Islet precursor cell (in vitro differentiated cells): ENCODE data around the gene DPF3.

Experiments
- DNase-seq: peaks from one replicate; pipeline ENCODE4 v3.0.0-alpha.2; 2018

The DPF3 gene

DNA sequence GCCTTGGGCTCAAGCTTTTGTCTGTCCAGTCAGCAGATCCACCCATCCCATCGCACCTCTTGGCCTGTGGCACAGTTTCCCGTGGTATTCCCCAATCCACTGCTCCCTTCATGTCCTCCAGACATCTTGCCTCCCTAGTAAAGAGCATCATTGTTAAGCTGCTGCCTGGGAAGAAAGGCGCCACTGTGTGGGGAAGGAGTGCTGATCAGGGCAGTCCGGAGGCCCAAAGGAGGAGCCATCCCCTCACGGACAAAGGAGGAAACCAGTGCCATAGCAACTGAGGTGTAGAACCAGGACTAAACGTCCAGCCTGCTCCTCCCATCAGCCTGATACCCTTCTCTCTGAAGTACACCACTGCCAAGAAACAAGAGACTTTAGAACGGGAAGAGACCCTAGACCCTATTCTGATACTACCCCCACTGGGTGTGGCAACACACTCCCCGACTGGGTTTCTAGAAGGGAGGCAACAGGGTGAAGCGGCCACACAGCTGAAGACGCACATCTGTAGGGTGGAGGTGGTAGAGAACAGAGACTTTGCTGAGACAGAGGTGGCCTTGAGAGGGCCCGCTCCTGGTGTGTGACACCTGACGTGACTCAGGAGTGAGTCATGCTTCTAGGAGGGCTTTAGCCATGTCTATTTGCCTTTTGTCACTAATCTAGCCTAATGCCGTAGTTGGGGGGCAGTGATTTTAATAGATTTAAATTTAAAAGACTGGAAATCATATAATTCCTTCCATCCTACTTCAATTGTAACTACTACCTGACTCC is 185.0 kb downstream of the DPF3 start:
- peak; percentile 81 for DNase-seq

DNA sequence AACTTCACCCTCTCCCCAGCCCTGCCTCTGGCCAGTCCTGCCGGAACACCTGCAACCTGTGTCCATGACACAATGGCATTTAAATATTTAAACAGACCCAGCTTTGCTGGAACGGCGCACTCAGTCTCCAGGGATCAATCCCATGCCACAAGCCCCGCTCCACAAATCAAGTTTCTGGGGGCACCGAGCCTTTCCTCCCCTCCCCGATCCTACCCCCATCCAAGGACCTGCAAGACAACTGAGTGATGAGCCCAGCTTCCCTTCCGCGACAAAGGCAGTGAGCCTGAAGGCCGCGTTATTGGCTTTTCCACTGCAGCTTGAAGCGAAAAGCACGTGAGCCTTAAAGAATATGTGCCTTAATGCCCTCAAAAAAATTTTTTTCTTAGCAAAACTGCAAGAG is 185.7 kb downstream of the DPF3 start:
- DNase-seq: no peak

DNA sequence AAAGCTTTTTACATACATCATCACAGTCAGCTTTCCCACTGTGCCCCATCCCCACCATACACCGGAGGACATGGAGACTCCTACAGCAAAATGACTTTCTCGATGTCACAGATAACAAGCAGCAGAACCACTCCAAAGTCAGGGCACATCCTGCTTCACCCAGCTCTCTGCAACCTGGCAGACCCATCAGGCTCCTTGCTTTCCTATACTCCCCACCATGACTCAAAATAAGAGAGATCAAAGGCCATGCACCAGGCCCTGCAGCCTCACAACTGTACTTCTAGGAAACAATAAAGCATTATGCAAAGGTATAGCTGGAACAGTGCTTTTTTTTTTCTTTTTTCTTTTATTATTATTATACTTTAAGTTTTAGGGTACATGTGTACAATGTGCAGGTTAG is 187.4 kb downstream of the DPF3 start:
- DNase-seq: no peak

DNA sequence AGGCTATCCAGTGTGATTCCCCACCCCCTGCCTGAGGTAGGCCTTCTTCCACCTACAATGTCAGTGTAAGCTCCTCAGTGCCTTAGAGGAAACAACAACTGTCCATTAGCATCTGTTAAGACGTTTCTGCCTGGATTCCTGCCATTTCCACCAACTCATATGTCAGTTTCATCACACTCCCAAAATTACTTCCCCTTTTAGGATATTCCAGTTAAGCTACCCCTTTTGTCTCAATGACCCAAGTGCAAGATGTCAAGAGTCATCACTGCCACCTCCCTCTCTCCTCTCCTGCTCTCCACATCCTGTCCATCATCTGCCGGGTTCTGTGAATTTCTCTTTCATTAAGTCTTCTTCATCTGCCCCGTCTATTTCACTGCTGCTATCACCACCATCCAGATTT is 189.4 kb downstream of the DPF3 start:
- no peak for DNase-seq

DNA sequence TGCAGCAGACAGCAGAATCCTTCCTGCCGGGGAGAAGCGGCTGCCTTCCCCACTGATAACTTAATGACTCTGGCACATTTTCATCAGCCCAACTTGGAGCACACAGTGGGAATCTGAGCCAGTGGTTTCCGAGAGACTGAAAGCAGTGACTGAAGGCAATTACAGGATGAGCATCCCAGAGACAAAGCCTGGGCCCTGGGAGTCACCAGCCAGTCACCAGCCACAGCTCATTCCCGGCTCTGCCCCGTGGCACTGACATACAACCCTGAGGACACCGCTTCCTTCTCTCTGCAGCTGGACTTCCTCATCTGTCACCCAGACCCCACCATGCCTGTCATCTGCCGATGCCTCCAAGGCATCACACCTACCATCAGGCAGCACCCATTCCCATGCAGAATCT is 192.3 kb downstream of the DPF3 start:
- no peak for DNase-seq

DNA sequence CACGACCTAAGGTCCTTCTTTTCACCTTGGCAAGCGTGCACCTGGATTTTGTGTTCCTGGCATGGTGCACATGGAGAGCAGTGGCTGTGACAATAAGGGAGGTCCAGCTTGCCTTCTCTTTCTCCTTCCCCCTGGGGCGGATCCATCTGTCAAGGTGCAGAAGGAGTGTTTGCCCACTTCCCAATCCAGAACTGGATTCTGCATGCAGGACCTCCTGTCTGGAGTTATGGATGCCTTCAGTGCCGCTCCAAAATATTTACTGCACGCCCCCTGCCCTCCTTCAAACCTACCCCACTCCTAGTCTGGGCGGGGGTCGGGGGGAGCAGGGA is 192.7 kb downstream of the DPF3 start:
- no peak for DNase-seq

DNA sequence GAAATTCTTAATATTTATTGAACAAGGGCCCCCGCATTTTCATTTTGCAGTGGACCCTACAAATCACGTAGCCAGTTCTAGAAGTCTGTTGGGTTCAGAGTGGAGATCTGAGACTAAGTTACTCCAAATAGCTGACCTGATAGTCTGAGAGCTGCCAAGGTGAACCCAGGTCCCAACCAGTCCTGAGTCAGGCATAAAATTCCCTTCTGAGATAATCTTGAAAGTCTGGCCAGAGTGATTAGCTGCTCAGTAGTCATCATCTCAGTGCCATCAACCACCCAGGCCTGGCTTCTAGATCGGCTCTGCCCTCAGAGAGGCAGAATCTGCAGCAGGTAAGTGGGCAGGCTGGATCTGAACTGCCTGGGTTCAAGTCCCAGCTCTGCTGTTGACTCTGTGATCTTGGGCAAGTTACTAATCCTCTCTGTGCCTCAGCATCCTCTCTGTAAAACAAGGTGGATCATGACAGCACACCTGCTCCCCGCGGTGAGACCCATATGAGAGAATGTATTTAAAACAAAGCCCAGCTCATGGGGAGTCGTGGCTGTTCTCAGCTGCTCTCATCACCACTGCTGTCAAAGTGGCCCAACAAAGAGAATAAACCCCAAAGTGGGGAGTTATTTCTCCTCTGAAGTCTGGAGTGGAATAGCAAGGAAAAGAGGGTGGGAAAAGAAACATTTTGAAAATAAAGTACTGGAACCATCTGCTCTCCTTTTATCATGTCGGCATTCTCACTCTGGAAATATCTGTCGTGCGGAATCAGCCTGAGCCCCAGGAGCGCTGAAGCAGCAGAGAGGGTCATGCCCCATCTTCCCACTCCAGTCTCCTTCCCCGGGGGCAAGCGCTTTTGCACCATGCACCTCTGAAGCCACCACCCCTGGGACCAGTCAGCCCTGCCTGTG is 193.3 kb downstream of the DPF3 start:
- DNase-seq: no peak

DNA sequence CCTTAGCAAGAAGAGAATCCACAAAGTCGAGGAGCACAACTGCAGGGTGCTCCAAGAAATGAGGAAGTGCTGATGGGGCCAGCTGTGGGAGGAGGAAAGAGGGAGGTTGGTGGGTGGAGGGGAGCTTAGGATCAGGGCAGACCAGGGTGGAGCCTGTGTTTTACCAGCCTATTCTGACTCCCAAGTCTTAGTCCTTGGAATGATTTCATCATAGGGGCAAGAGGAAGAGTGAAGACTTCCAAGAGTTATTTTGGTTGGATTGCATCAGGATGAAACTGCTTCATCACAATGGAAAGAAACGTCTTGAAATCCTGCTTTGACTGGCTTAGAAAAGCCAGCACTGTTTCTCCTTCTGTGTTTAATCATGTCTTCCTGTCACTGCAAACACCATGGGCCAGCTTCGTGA is 194.0 kb downstream of the DPF3 start:
- no peak for DNase-seq

DNA sequence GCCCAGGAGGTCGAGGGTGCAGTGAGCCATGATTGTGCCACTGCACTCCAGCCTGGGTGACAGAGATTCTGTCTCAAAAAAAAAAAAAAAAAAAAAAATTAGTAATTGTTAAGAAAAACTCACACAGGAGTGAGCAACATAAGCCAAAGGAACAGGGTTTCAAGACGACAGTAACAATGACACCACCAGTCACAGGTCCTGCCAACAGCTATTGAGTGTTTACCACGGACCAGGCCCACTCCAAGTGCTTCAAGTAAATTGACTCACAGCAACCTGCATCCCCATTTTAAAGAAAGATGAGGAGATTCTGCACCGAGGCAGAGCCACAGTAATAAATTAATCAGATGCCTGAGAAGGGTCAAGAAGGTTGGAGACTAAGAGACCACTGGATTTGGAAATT is 194.5 kb downstream of the DPF3 start:
- no peak for DNase-seq

DNA sequence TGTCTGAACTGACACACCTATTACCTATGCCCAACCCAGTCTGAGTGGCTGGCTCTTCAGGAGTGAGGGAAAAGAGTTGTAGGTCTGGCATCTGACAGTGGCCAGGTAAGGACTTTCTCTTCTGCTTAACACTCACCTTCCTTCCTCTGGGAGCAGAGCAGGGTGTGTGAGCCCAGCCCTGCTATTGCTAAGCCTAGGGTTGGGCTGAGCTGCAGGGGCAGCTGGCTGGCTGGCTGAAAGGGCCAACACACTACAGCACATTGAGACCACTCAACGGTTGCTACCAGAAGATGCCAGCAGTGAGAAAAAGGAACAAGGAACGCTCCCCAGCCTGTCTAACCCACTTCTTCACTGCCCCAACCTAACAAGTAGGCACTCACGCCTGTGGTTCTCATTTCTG is 201.2 kb downstream of the DPF3 start:
- peak; percentile 76 for DNase-seq

DNA sequence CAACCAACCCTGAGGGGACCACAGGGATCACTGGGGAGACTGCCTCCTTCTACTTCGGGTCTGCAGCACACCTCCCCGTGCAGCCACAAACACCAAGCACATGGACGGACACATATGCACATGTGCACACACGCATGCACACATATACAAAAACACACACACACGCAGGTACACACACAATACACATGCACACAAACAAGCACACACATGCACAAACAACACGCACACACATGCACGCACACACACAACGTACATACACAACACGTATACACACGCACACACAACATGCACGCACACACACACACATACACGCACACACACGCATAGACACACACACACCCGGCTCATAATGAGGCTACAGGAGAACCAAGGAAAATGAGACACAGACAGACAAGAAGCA is 203.6 kb downstream of the DPF3 start:
- DNase-seq: no peak

DNA sequence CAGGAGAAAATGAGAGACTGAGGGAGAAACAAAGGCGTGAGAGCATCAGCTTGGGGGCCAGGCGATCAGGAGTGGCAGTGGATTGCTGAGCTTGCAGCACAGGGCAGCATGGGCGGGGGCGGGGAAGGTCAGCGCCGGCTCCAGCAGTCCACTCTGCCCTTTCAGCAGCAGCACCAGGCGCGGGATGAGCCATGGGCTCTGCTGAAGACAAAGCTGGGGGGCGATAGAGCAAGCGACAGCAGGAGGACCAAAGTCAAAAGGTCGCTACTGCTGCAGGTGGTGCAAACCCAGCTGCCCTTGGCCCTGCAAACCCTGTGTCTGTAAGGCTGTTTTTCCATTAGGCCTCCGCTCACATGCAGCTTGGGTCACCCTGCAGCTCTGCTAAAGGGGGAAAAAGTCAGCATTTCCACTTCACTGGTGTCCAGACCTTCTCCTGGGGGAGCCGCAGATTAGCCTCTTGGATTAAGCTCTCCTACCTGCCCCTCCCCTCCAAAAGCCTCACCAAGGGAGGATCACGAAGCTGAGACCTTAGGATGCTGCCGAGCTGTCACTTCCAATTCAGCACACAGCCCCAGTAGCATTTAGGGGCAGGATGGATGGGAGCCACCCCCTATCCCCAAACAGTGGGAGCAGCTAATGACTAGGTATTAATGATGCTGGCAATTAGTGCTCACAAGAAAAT is 204.8 kb downstream of the DPF3 start:
- no peak for DNase-seq

DNA sequence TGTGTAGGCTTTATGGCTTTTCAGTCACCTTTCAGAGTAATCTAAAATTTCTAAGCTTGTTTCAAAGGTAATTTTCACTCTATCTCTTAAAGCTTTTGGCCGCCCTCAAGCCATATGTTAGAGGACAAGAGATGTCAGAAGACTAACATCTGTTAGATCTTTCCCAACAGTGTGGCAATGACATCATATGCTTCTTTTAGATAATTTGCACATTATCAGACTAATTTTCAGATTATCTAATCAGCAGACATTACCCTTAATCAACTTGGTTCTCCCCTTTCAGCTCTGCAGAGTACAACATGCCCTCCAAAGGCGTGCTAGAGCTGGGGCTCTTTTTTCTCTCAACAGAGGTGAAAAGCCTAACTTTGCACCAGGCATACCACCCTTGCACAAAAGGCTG is 207.1 kb downstream of the DPF3 start:
- DNase-seq: no peak

DNA sequence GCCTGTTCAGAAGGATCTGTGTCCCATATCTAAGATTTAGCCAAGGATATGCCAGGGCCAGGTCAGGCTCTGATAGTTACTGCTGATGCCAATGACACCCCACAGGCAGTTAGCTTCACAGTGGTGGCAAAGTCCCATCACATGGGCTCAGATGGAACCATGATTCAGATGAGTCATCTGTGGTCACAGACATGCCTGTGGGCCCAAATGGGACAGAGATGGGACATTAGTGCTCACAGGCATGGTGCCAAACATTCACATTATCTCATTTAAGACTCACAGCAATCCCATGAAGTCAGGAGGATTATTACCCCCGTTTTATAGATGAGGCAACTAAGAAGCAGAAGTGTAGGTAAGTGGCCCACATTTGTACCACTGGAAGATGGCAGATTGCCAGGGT is 207.8 kb downstream of the DPF3 start:
- DNase-seq: no peak

DNA sequence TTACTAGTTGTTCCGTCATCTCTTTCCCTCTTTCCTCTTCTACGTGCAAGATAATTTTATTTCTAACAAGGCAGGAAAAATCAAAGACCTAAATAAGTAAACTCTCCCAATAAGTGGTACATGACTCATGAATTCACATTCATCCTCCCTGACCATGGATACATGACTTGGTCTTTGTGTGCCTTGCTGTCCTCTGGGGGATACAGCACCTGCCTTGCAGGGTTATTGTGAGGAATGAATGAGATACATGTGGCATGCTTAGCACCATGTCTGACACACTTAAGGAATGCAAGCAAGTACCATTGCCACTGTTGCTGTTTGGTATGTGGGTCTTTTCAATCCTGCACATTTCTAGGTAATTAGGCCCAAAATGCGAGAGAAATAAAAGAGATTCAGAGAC is 208.4 kb downstream of the DPF3 start:
- no peak for DNase-seq

DNA sequence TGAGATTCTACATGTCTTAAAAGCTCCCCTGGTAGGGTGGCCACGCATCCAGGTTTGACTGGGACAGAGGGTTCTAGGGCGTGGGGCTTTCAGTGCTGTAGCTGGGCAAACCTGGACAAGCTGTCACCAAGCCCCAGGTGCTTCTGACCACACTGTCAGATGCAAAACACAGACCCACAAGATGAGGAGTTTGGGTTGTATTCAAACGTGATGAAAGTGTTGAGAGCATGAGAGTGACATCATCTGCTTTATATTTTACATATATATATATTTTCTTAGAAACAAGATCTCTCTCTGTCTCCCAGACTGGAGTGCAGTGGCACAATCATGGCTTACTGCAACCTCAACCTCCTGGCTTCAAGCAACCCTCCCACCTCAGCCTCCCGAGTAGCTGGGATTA is 210.1 kb downstream of the DPF3 start:
- no peak for DNase-seq

DNA sequence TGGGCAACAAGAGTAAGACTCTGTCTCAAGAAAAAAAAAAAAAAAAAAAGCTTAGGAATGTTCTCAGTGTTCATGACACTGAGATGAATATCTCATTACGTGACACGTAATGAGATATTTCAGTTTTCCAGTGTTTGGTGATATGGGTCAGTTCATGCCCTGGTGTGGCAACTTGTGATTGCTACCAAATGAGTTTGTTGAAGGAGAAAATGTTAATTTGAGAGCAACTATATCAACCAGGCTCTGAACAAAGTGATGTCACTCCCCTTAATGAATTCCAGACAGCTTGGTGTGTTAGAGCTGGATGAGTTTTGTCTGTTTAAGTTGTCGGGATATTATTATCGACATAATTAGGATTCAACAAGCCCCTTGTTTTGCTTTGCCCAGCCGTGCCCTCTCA is 211.7 kb downstream of the DPF3 start:
- no peak for DNase-seq

DNA sequence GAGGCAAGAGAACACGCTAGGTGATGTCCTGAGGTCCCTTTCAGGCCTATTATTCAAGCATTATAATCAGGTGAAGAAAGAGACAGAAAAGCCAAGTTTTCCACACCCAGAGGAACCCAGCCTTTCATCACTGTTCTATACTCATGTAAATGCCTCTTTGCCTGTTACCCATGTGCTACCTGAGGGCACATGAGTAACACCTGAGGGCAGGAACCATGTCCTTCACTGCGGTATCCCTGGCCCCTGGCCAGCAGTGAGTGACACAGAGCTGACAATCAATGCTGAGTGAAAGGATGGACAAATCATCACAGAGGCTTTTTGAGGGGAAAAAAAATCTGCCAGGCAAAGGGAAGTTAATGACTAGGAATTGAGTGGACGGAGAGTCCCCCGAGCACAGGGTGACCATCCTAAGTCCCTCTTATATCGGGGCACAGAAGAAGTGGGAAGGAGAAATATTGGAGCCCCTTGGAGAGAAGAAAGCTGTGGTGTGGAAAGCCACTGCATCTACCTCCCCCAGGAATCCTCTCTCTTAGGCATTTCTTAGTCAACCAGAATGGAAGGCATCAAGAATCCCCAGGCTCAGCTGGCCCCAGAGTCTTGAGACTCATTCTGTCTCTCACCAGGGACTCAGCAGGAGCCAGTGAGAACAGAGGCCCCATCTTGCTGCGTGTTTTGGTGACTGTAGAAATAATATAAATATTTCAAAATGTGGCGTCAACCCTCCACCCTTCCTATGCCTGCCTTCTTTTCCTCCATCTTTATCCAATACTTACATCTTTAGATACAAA is 212.9 kb downstream of the DPF3 start:
- no peak for DNase-seq

DNA sequence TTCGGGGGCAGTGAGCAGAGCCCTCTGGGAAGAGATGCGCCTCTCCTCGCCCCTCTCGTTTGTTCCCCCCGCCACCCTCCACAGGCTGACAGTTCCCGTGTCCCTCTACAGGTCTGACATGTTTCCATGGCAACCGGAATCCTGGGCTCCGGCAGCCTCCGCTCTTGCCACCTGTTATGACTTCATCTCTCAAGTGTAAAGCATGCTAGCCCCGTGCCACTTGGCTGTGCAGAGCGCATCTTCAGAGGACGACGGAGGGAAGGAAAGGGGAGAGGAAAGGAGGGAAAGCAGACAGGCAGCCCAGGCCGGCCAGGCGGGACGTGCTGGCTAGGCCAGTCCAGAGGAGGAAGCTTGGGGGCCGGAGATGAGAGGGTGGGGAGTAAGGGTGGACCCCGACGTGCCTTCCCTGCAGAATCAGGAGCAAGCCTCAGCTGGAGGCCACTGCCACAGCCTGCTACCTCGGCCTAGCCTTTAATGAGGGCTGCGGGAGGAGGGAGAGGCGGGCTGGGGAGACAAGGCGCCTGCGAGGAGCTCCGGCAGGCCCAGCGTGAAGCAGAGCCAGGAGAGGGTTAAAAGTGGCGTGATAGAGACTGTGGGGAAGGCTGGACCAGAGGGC is 214.3 kb downstream of the DPF3 start:
- DNase-seq: no peak

DNA sequence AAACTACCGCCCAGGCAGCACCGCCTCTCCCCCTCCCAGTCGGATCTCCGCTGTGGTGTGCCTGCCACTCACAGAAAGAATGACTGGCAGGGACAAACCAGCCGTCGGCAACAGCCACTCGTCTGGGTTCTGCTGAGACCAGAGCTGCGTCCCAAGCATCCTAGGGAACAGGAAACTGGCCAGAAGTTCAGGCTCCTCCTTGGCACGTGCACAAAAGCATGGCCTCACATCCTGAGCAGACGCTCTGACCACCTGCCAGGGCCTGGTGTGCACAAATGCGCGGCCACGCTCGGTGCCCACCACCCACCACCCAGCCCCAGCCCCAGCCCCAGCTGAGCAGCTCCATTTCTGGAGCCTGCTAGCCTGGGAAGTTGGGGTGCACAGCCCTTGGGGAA is 214.8 kb downstream of the DPF3 start:
- no peak for DNase-seq

DNA sequence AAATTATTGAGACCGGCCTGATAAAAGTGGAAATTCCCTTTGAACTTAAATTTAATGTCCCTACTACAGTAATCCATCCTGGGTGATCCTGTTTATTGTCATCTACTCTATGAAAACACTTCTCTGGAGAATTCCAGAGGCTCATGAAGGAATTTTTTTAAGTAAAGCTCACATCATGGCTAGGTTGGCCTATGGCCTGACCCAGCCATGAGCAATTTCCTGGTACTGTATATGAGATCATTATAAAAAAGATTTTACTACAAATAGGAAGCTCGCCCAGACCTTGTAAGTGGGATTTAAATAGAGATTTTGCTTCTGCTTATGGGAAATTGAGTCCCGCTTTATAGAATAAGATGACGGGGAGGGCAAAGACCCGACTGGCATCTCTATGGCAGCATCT is 215.5 kb downstream of the DPF3 start:
- DNase-seq: no peak

DNA sequence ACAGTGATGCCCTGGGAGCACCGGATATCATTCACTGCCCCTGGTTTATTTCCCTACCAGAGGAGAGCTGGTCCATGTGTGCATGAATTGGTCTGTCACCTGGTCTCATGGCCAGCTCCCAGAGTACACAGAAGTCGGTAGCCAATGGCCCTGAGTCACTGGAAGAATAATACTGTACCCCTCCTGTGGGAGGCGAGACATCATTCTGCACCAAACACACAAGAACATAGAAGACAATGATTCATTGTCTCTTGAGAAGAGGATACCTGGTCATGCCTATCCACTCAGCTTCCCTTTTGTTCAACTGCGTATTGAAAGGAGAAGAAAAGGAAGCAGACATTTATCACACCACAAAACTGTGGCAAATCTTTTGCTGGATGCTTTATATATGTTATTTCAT is 216.2 kb downstream of the DPF3 start:
- no peak for DNase-seq

DNA sequence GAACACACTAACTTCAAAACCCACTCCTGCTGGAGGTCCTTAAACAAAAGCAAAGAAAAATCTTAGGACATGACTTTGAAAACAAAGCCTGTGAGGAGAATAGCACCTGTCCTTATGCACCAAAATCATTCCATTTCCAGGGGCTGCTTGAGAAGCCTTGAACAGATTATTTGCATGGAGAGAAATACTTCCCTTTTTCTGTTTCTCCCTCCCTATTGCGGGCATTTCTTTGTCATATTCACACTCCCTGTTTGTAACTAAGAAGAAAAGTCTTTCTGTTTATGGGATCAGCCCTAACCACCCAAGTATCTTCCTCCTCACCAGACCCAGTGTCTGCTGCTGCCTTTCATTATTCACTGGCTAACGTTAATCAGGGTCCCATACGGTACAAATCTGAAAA is 218.8 kb downstream of the DPF3 start:
- DNase-seq: no peak
